H1 (cell line): ENCODE measurements around the gene AAMP. TPM values are rescaled to one million over a fixed set of nuclear protein-coding genes. Genes with fewer than 3 reads are reported as not detected.

Source experiments
- CTCF ChIA-PET: fragments of 300-600 bp; sonication (Branson Sonifier 250); formaldehyde crosslinking; loops from one replicate; lab custom pipeline; 2021; ENCODE audit not compliant: partially characterized antibody; lab: Charles Lee
- POLR2A ChIA-PET: fragments of 300-600 bp; sonication (Branson Sonifier 250); formaldehyde crosslinking; loops from one replicate; lab custom pipeline; 2021; ENCODE audit warnings: inconsistent platforms; ENCODE audit not compliant: partially characterized antibody; lab: Charles Lee
- DNase-seq, 2 experiments: peaks; one replicate each; pipeline versions ENCODE4 v3.0.0 to v3.0.0-alpha.2; 2010 to 2022; ENCODE audit warnings: low spot score in 2 of 2, low read depth in 1 of 2, mixed read lengths in 1 of 2
- FAIRE-seq: peaks from 2 replicates; lab custom pipeline; 2011; peaks lifted over from hg19 to GRCh38; lab: Jason Lieb, UNC
- H2AFZ ChIP-seq: 2 replicates; pipeline ENCODE4 v1.8.1; 2012; ENCODE audit warnings: low read length, inconsistent platforms
- H2AK5ac ChIP-seq: 2 replicates; pipeline ENCODE4 v1.6.1; 2013; ENCODE audit warnings: low read depth, low read length
- H2BK120ac ChIP-seq: replicated peaks from 2 replicates; pipeline ENCODE3; 2013; ENCODE audit warnings: low read depth, low read length, inconsistent platforms
- H2BK12ac ChIP-seq: 2 replicates; pipeline ENCODE4 v1.6.1; 2013; ENCODE audit warnings: low read depth, low read length
- H2BK15ac ChIP-seq: 2 replicates; pipeline ENCODE4 v1.6.1; 2013; ENCODE audit warnings: low read length
- H2BK20ac ChIP-seq: 2 replicates; pipeline ENCODE4 v1.6.1; 2013; ENCODE audit warnings: low read length
- H2BK5ac ChIP-seq: 2 replicates; pipeline ENCODE4 v1.6.1; 2013; ENCODE audit warnings: low read depth, low read length
- H3K14ac ChIP-seq: 2 replicates; pipeline ENCODE4 v1.6.1; 2013; ENCODE audit warnings: inconsistent platforms; ENCODE audit not compliant: insufficient read length
- H3K18ac ChIP-seq: 2 replicates; pipeline ENCODE4 v1.6.1; 2013; ENCODE audit warnings: low read length; ENCODE audit errors: extremely low read depth
- H3K23ac ChIP-seq: 2 replicates; pipeline ENCODE4 v1.6.1; 2013; ENCODE audit warnings: inconsistent platforms; ENCODE audit not compliant: insufficient read length
- H3K23me2 ChIP-seq: 2 replicates; pipeline ENCODE4 v1.6.1; 2013; ENCODE audit warnings: low read depth, low read length
- H3K27ac ChIP-seq: 2 replicates; pipeline ENCODE4 v1.6.1; 2011; ENCODE audit warnings: low read depth, low read length, inconsistent platforms
- H3K27me3 ChIP-seq, 4 experiments: replicated peaks in 1 of 4; 1 replicate in 1 of 4; 2 replicates in 3 of 4; pipeline versions ENCODE4 v1.6.1 to v1.8.1; 2011 to 2013; ENCODE audit warnings: low read length in 3 of 4, mild to moderate bottlenecking in 3 of 4, inconsistent platforms in 2 of 4, mixed read lengths in 2 of 4, moderate library complexity in 1 of 4; ENCODE audit not compliant: control insufficient read depth in 3 of 4, insufficient read depth in 3 of 4; ENCODE audit errors: extremely low read depth in 1 of 4
- H3K36me3 ChIP-seq, 4 experiments: 2 replicates each; pipeline versions ENCODE4 v1.6.1 to v1.8.1; 2011 to 2013; ENCODE audit warnings: mild to moderate bottlenecking in 4 of 4, low read length in 3 of 4, moderate library complexity in 2 of 4, control low read depth in 1 of 4, inconsistent platforms in 1 of 4; ENCODE audit not compliant: insufficient read depth in 4 of 4, control insufficient read depth in 2 of 4
- H3K4ac ChIP-seq: replicated peaks from 2 replicates; pipeline ENCODE3; 2013; ENCODE audit warnings: low read length, low read depth, mixed read lengths, inconsistent platforms; ENCODE audit not compliant: insufficient read length
- H3K4me1 ChIP-seq, 4 experiments: replicated peaks in 1 of 4; 1 replicate in 1 of 4; 2 replicates in 3 of 4; pipeline versions ENCODE4 v1.6.1 to v1.8.1; 2011 to 2013; ENCODE audit warnings: low read length in 3 of 4, inconsistent platforms in 2 of 4, mixed read lengths in 1 of 4; ENCODE audit not compliant: insufficient read depth in 4 of 4, control insufficient read depth in 3 of 4
- H3K4me2 ChIP-seq, 2 experiments: 2 replicates each; pipeline versions ENCODE4 v1.6.1 to v1.8.1; 2011 to 2013; ENCODE audit warnings: low read depth in 2 of 2, low read length in 2 of 2, control low read depth in 1 of 2, inconsistent platforms in 1 of 2, mild to moderate bottlenecking in 1 of 2; ENCODE audit not compliant: insufficient read depth in 1 of 2
- H3K4me3 ChIP-seq, 4 experiments: fragments of 200-600, 300-600 bp in 1 of 4; sonication (generic), shearing (Covaris generic), sonication (Bioruptor Twin) in 1 of 4; 2 replicates each; pipeline versions ENCODE4 v1.5.1 to v1.8.1; 2011 to 2016; ENCODE audit warnings: low read length in 4 of 4, low read depth in 3 of 4, control low read depth in 2 of 4, inconsistent platforms in 2 of 4, mild to moderate bottlenecking in 2 of 4, mixed read lengths in 1 of 4, moderate library complexity in 1 of 4; ENCODE audit not compliant: insufficient read depth in 2 of 4; ENCODE audit errors: extremely low read depth in 1 of 4
- H3K56ac ChIP-seq: replicated peaks from 2 replicates; pipeline ENCODE3; 2013; ENCODE audit warnings: low read depth, mild to moderate bottlenecking, mixed read lengths, low read length, inconsistent platforms; ENCODE audit not compliant: insufficient read length
- H3K79me1 ChIP-seq: 2 replicates; pipeline ENCODE4 v1.6.1; 2013; ENCODE audit warnings: low read depth, low read length, control low read depth
- H3K79me2 ChIP-seq, 2 experiments: 2 replicates each; pipeline versions ENCODE4 v1.6.1 to v1.8.1; 2012 to 2013; ENCODE audit warnings: low read length in 2 of 2, mild to moderate bottlenecking in 2 of 2, inconsistent platforms in 1 of 2; ENCODE audit not compliant: insufficient read depth in 2 of 2, control insufficient read depth in 1 of 2
- H3K9ac ChIP-seq, 4 experiments: replicated peaks in 1 of 4; 1 replicate in 1 of 4; 2 replicates in 3 of 4; pipeline versions ENCODE4 v1.6.1 to v1.8.1; 2011 to 2013; ENCODE audit warnings: low read depth in 3 of 4, low read length in 3 of 4, control low read depth in 2 of 4, mild to moderate bottlenecking in 2 of 4, moderate library complexity in 2 of 4, inconsistent platforms in 1 of 4; ENCODE audit errors: extremely low read depth in 1 of 4
- H3K9me3 ChIP-seq, 2 experiments: 2 replicates each; pipeline versions ENCODE4 v1.6.1 to v1.8.1; 2012 to 2013; ENCODE audit warnings: mild to moderate bottlenecking in 2 of 2, moderate library complexity in 2 of 2, control low read depth in 1 of 2, inconsistent platforms in 1 of 2, low read depth in 1 of 2, low read length in 1 of 2, mixed read lengths in 1 of 2; ENCODE audit not compliant: insufficient read depth in 2 of 2
- H4K20me1 ChIP-seq, 2 experiments: replicated peaks in 1 of 2; 2 replicates each; pipeline versions ENCODE3 to v1.8.1; 2011 to 2013; ENCODE audit warnings: inconsistent platforms in 2 of 2, low read length in 2 of 2, mild to moderate bottlenecking in 1 of 2; ENCODE audit not compliant: insufficient read depth in 2 of 2, control insufficient read depth in 1 of 2
- H4K5ac ChIP-seq: 2 replicates; pipeline ENCODE4 v1.6.1; 2013; ENCODE audit warnings: low read length, low read depth, mixed read lengths, inconsistent platforms; ENCODE audit not compliant: insufficient read length
- H4K8ac ChIP-seq: 2 replicates; pipeline ENCODE4 v1.8.0; 2013; ENCODE audit warnings: mild to moderate bottlenecking, moderate library complexity, low read length, inconsistent platforms; ENCODE audit not compliant: insufficient read depth; ENCODE audit errors: extremely low read depth
- H4K91ac ChIP-seq: replicated peaks from 2 replicates; pipeline ENCODE3; 2013; ENCODE audit warnings: low read length, mixed read lengths, inconsistent platforms; ENCODE audit not compliant: insufficient read length
- CHD1 ChIP-seq: IDR thresholded peaks from 2 replicates; pipeline ENCODE4 v1.6.1; 2012; ENCODE audit warnings: low read depth, low read length, improper control_type of control experiment
- KDM4A ChIP-seq: IDR thresholded peaks from one replicate; pipeline ENCODE4 v1.7.1; 2012; ENCODE audit warnings: low read depth, mild to moderate bottlenecking, moderate library complexity, low read length, inconsistent platforms; ENCODE audit not compliant: severe bottlenecking
- KDM5A ChIP-seq: fragments of 200-600 bp; IDR thresholded peaks from 2 replicates; pipeline ENCODE4 v1.7.1; 2012; ENCODE audit warnings: mild to moderate bottlenecking, low read length, inconsistent platforms, mixed read lengths
- SIRT6 ChIP-seq: IDR thresholded peaks from one replicate; pipeline ENCODE4 v1.7.1; 2012; ENCODE audit warnings: low read length, inconsistent platforms
- SP2 ChIP-seq: IDR thresholded peaks from 2 replicates; pipeline ENCODE4 v1.6.1; 2012; ENCODE audit warnings: mild to moderate bottlenecking, low read length, inconsistent platforms
- YY1 ChIP-seq: IDR thresholded peaks from 2 replicates; pipeline ENCODE4 v1.6.1; 2011; ENCODE audit warnings: low read depth, mild to moderate bottlenecking, low read length
- WGBS, 2 experiments: shearing (Covaris generic) in 1 of 2; methylation state at CpG; one replicate each; pipeline versions ENCODE4 v1.1.6 to v1.1.7; 2013 to 2015; ENCODE audit warnings: low lambda C conversion rate in 2 of 2, mixed read lengths in 2 of 2, inconsistent platforms in 1 of 2, low coverage in 1 of 2, missing lambda C conversion rate in 1 of 2; ENCODE audit not compliant: insufficient replicate concordance in 2 of 2, insufficient coverage in 1 of 2, insufficient read length in 1 of 2; ENCODE audit errors: extremely low coverage in 1 of 2, missing lambda C conversion rate in 1 of 2; 5-methylcytosine and 5-hydroxymethylcytosine counted together
- polyA plus RNA-seq, 7 experiments: library from polyadenylated mRNA; depleted of rRNA in 3 of 7; stranded (reverse) in 5 of 7; unstranded in 2 of 7; fragments of >200 nt in 5 of 7; fragments of 200-250 nt in 2 of 7; gene quantifications; 1 replicate in 5 of 7; 2 replicates in 1 of 7; 4 replicates in 1 of 7; pipeline versions ENCODE4 v1.2.1 to v1.2.3, GENCODE V29; 2011 to 2013; ENCODE audit warnings: missing spikeins in 2 of 7, mixed read lengths in 2 of 7
- total RNA-seq: library from RNA; stranded (reverse); fragmentation: NEBNext Ultra II Directional; extraction: Animal tissue kit (Norgen Biotek cat#: 25700); gene quantifications from 2 replicates; pipeline ENCODE4 v1.2.1, GENCODE V29; 2021

Gene AAMP
- total and polyA plus RNA-seq, 2 of the 8 experiments (the other 6 are each of a cell fraction or from before 2014, with no cell fraction given), result 119 to 125 TPM

GRCh38 chr2:218275371-218276072, 5.6 kb upstream of the AAMP start:
- Histone ChIP-seq H4K5ac (no peak overlapping the region), H3K27me3 (no peaks in the 10 kb centered on the region), H2BK5ac (no peak overlapping the region), H4K91ac (no peak overlapping the region), H3K9ac (no peak overlapping the region), H2BK20ac (no peak overlapping the region), H3K4me1 (peaks cover 0 to 4% (median 2%) of the 10 kb centered on the region in 4 experiments; a peak in 4 of 7 replicates), H3K23me2 (peaks cover 6% of the 10 kb centered on the region; the same call in 1 of the 2 replicates), H3K56ac (no peak overlapping the region), H3K79me1 (peaks cover 5% of the 10 kb centered on the region; the same call in 1 of the 2 replicates), H3K18ac (no peak overlapping the region), H3K9me3 (no peaks in the 10 kb centered on the region), H4K20me1 (peaks cover 0 to 15% of the 10 kb centered on the region in 2 experiments), H2BK120ac (no peak overlapping the region), H2BK12ac (no peak overlapping the region), H3K4me3 (no peak overlapping the region), H3K36me3 (peaks cover 0 to 41% (median 9%) of the 10 kb centered on the region in 4 experiments; a peak in 6 of 8 replicates), H3K27ac (no peak overlapping the region), H2AFZ (no peak overlapping the region), H2AK5ac (no peak overlapping the region), H2BK15ac (no peak overlapping the region), H3K79me2 (peaks cover 0 to 3% of the 10 kb centered on the region in 2 experiments; a peak in 1 of 4 replicates), H3K4ac (no peak overlapping the region), H3K23ac (no peak overlapping the region), H4K8ac (no peak overlapping the region), H3K14ac (no peak overlapping the region), H3K4me2 (no peak overlapping the region)
- POLR2A ChIA-PET, result interaction anchor here (0.7 to 2.6 kb wide), 5 partner anchors 11 to 105 kb away, joined by 3 to 22 read pairs (median 4); partner anchors contain the start of gene GPBAR1
- DNase-seq (no peak), FAIRE-seq (no peak)
- no peak for TF ChIP-seq YY1
- TF ChIP-seq SIRT6, result no peak
- no peak for TF ChIP-seq KDM5A
- TF ChIP-seq KDM4A, result no peak
- TF ChIP-seq CHD1, result no peak
- TF ChIP-seq SP2, result no peak
- WGBS, 2 experiments, result 85% methylated on average over 9 of the region's 9 CpGs; no CpG with 5 or more reads in 1 of the 2 experiments
- CTCF ChIA-PET, result interaction anchor here (0.6 to 8.2 kb wide), 17 partner anchors 9 to 1596 kb away, joined by 3 to 131 read pairs (median 4); partner anchors contain the start of genes CATIP, GPBAR1 and TMBIM1
